Activated naive CD4-positive, alpha-beta T cell treated with anti-CD3 and anti-CD28 coated beads, Interleukin-2, amount 50 U/mL, for 24 hours (primary cell): Measurements from ENCODE around the gene ADCY1.

Source experiments
- H3K27ac Mint-ChIP-seq: one replicate; pipeline ENCODE4 v1.8.0; 2021; ENCODE audit warnings: mild to moderate bottlenecking, mixed read lengths
- H3K27me3 Mint-ChIP-seq: one replicate; pipeline ENCODE4 v1.8.0; 2021; ENCODE audit warnings: mixed read lengths
- H3K36me3 Mint-ChIP-seq: one replicate; pipeline ENCODE4 v1.8.0; 2021; ENCODE audit warnings: mixed read lengths
- H3K4me1 Mint-ChIP-seq: one replicate; pipeline ENCODE4 v1.8.0; 2021; ENCODE audit warnings: mixed read lengths
- H3K4me3 Mint-ChIP-seq: one replicate; pipeline ENCODE4 v1.8.0; 2021; ENCODE audit warnings: mild to moderate bottlenecking, mixed read lengths
- H3K9me3 Mint-ChIP-seq: one replicate; pipeline ENCODE4 v1.8.0; 2021; ENCODE audit warnings: mixed read lengths

ADCY1 gene

DNA sequence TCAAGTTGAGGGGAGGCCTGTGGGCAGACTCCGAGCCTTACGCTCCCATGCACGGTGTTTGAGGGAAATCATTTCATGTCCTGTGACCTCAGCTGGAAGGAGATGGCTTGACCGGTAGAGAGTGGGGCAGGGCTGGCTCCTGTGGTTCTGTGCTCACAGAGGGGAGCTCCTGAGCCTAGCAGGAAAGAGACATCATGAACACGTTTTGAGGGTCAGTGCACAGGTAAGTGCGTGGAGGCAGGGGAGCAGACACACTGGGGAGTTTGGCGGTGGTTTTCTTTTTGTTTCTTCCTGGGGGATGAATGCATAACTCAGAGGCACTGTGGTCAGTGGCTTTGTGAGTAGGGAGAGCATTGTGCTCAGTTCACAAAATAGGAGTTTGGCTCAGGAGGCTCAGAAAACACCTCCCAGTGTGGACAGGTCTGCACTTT is 22.5 kb downstream of the ADCY1 start:
- no peaks in the 10 kb centered on the region for H3K4me1 Mint-ChIP-seq
- no peak overlapping the region for H3K27ac Mint-ChIP-seq

DNA sequence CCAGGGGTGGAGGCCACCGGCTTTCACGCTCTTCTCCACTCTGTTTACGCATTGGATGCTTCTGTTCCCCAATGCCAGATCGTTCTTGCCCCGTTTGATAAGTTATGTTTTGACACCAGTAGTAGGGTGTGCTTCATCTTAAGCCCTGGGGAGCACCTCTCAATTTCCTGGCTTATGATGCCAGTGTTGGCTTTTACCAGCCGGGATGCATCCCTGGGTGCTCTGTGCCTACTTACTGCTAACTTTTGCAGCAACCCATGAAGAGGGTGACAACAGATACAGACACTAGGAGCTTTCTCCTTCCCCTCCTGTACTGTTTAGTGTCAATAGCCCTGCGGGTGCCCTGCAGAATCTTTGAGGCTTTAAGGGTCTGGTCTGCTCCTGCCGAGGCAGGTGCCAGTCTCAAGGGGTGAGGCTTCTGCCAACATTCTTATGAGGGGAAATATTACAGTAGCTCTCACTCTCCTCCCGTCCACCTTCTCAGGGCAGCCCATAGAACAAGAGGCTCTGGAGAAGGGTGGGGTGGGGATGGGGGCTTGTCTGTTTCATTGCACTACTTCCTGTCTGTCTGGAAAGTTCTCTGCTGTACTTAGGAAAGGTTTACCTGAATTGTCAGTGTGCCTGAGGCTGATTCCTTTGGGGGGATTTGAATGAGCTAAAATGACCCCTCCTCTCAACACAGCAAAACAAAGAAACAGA is 23.3 kb downstream of the ADCY1 start:
- no peak overlapping the region for H3K27ac Mint-ChIP-seq

More for the DNA sequence above, 22.5 kb downstream of the ADCY1 start:
- Mint-ChIP-seq H3K4me3 (no peak overlapping the region), H3K27me3 (no peaks in the 10 kb centered on the region), H3K36me3 (no peaks in the 10 kb centered on the region), H3K9me3 (no peaks in the 10 kb centered on the region)

DNA sequence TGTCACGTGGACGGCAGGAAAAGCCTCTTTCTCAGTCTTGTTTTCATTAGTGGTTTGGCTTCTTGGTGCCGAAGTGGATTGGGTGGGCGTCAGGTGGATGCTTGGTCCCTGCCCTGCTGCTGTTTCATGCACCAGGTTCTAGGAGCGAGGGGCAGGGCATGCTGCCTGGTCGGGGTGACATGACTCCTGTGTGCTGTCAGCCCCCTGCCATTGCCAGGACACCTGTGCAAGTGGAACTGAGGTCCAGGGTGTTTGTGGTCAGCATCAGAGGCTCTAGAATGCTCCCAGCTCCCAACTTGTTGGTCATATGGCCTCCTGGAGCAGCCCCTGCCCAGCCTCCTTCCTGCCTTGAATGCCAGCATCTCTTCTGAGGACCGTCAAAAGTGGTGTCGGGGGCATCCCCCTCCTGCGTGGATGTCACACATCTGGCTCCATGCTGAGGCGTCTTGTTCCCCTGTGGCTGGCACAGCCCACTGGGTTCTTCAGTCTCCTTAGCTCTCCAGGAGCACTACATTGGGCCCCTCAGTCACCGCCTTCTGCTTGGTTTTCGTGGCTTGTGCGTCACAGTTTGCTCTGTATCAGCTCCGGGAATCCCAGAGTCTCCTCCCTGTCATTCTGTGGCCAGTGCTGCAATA is 24.8 kb downstream of the ADCY1 start:
- Mint-ChIP-seq H3K4me1 (no peaks in the 10 kb centered on the region), H3K27ac (no peak overlapping the region), H3K27me3 (no peaks in the 10 kb centered on the region), H3K36me3 (no peaks in the 10 kb centered on the region), H3K4me3 (no peak overlapping the region), H3K9me3 (no peaks in the 10 kb centered on the region)

More for the DNA sequence above, 23.3 kb downstream of the ADCY1 start:
- H3K4me1 Mint-ChIP-seq = no peaks in the 10 kb centered on the region
- H3K4me3 Mint-ChIP-seq = no peak overlapping the region
- no peaks in the 10 kb centered on the region for H3K27me3 Mint-ChIP-seq
- H3K36me3 Mint-ChIP-seq = no peaks in the 10 kb centered on the region
- no peaks in the 10 kb centered on the region for H3K9me3 Mint-ChIP-seq

DNA sequence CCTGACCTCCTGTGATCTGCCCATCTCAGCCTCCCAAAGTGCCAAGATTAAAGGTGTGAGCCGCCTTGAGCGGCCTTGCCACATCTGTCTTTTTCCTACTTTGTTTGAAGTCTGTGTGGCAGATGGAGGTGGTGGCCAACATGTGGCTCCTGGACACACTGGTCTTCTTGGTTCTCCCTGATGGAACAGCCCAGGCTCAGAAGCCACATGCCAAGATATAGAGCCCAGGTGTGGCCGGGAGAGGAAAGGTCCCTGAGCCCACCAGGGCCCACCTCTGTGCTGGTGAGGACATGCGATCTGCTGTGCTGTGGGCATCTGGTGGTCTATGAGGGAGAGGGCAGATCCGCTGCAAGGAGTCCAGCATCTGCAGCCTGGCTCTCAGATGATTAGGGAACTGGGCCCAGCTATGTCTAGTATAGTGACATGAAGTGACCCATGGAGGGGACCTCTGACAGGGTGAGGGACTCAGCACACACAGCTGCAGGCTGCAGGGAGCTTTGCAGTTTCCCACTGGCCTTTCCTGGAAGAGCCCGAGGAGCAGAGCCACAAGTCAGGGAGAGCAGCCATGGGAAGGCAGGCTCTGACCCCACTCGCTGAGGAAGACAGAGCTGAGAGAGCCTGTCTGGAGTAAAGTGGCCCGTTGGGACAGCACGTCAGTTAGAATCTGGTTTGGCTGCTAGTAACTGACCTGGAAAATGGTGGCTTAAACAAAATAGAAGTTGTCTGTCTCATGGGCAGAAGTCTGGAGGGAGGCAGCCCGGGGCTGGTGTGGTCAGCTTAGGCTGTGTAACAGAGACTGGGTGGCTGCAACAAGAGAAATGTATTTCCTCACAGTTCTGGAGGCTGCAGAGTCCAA is 25.9 kb downstream of the ADCY1 start:
- Mint-ChIP-seq H3K36me3 (no peaks in the 10 kb centered on the region), H3K4me3 (no peak overlapping the region), H3K27me3 (no peaks in the 10 kb centered on the region), H3K9me3 (no peaks in the 10 kb centered on the region), H3K4me1 (no peaks in the 10 kb centered on the region), H3K27ac (no peak overlapping the region)

DNA sequence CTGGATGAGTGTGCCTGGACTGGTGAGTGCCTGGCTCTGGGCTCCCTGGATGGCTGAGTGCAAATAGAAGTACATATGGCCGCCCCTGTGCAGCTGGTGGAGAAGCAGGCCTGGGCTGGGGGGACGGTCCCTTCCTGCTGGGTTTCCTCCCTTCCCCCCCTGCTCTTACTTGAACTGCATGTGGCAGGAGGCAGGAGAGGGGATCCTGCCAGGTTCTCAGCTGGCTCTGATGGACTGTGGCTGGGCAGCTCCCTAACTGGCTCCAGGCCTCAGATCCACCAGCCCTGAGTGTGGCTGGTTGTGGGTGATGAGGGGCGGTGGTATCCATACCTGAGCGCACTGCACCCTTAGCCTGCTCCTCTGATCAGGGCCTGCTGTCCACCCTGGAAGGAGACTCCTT is 26.9 kb downstream of the ADCY1 start:
- Mint-ChIP-seq H3K4me3 (no peak overlapping the region), H3K27ac (no peak overlapping the region), H3K27me3 (no peaks in the 10 kb centered on the region), H3K9me3 (no peaks in the 10 kb centered on the region), H3K36me3 (no peaks in the 10 kb centered on the region), H3K4me1 (no peaks in the 10 kb centered on the region)

DNA sequence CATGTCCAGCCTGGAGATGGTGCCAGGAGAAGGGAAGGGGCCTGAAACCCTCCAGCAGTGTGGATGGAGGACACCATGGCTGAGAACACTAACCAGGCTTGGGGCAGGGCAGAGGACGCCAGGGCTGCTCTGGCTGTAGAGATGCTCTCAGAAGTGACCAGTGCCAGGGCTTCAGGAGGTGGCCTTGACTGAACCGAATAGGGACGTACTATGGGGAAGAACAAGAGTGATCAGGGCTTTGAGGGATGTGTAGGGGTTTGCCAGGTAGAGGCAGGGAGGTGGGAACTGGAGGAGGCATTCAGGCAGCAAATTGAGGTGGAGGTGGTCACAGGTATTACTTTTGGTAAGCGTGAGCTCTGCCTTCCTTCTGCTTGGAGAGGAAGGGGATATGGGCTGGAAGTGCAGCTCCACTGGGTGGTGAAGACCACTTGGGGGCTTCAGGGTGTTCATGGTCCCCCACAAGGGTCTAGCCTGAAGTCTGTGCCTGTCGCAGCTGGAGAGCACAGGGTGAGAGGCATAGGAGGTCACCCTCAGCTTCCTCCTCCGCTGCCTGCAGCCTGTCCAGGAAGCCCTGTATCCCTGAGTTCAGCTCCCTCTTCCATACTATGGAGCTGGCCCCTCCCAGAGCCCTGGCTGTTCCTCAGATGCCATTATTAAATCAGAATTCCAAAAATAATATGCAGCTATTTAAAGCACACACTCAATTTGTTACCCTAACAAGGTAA is 27.8 kb downstream of the ADCY1 start:
- no peak overlapping the region for H3K27ac Mint-ChIP-seq
- no peaks in the 10 kb centered on the region for H3K9me3 Mint-ChIP-seq
- H3K27me3 Mint-ChIP-seq = peaks cover 2% of the 10 kb centered on the region
- H3K4me1 Mint-ChIP-seq = no peaks in the 10 kb centered on the region
- no peak overlapping the region for H3K4me3 Mint-ChIP-seq
- H3K36me3 Mint-ChIP-seq = no peaks in the 10 kb centered on the region

DNA sequence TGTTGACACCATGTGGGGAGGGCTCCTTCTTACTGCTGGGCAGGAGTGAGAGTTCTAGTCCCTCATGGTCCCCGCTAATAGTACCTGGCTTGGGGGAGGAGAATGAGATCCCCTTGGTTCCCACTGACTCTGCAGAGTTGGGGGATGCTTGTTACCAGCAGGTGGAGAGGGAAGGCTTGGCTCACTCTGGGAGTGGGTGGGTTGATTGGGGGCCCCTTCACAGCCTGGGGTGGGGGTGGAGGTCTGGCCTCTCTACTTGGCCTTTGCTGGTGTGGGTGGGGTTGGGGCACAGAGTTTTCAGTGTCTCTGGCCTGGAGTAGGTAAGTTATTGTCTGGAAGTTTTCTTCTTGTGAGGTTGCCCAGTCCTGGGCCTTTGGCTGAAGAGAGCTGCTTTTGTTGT is 31.9 kb downstream of the ADCY1 start:
- no peaks in the 10 kb centered on the region for H3K4me1 Mint-ChIP-seq
- no peaks in the 10 kb centered on the region for H3K36me3 Mint-ChIP-seq
- no peaks in the 10 kb centered on the region for H3K9me3 Mint-ChIP-seq
- H3K4me3 Mint-ChIP-seq = no peak overlapping the region
- peaks cover 11% of the 10 kb centered on the region for H3K27me3 Mint-ChIP-seq
- no peak overlapping the region for H3K27ac Mint-ChIP-seq

DNA sequence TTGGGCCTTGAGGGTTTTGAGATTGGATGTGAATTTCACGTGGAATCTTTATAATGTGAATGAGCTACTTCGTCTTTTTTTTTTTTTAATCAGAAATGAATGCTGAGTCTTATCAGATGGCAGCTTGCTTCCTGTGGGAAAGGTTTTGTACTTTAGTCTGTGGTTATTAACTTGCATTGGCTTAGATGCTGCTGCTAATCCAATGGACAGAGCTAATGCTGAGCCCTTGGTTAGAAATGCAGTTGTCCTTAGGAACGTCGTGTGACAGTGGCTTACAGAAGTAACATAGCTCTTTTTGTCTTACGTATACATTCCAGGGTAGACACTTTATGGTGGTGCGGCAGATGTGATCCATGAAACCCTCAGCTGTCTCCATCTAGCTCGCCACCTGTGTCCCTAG is 32.8 kb downstream of the ADCY1 start:
- Mint-ChIP-seq H3K27me3 (peaks cover 11% of the 10 kb centered on the region), H3K36me3 (no peaks in the 10 kb centered on the region), H3K27ac (no peak overlapping the region), H3K9me3 (no peaks in the 10 kb centered on the region), H3K4me3 (no peak overlapping the region), H3K4me1 (no peaks in the 10 kb centered on the region)

DNA sequence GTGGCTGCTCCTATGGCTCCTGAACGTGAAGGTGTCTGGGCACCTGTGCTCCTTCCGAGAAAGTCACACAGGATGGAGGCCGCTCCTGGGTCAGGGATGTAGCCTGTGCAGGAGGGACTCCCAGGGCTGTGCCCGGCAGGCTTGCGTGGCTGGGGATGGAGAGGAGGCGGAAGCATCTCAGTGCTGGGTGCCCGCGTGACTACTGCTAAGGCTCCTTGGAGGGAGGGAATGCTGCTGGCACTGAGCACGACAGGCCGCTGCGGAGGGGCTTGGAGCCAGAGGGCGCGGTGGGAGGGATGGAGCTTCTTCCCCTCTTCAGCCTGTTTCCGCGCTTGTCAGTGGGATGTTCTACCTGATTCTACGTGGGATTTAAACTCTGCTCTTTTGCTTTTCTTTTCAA is 35.0 kb downstream of the ADCY1 start:
- no peak overlapping the region for H3K27ac Mint-ChIP-seq

DNA sequence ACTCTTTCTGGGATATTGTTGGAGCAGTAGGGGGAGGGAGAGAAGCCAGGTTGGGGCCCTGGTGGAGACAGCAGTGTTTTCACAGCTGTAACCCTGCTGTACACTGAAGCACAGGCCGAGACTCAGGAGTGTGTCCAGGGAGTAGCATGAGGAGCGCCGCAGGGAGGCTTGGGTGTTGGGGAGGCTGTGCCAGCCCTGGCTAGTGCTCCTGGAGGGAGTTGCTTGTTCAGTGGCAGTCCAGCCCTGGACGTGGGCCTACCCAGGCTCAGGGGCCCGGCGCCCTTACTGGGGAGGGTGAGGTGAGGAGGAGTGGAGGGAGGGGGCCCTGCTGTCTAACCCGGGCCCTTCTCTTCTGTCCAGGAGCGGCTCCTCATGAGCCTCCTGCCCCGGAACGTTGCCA is 35.9 kb downstream of the ADCY1 start:
- peaks cover 20% of the 10 kb centered on the region for H3K9me3 Mint-ChIP-seq
- peaks cover 13% of the 10 kb centered on the region for H3K27me3 Mint-ChIP-seq
- no peak overlapping the region for H3K4me3 Mint-ChIP-seq
- H3K4me1 Mint-ChIP-seq = no peaks in the 10 kb centered on the region
- H3K36me3 Mint-ChIP-seq = peaks cover 4% of the 10 kb centered on the region
- H3K27ac Mint-ChIP-seq = no peak overlapping the region

More for the DNA sequence above, 35.0 kb downstream of the ADCY1 start:
- no peak overlapping the region for H3K4me3 Mint-ChIP-seq
- H3K36me3 Mint-ChIP-seq = peaks cover 4% of the 10 kb centered on the region
- peaks cover 13% of the 10 kb centered on the region for H3K27me3 Mint-ChIP-seq
- no peaks in the 10 kb centered on the region for H3K4me1 Mint-ChIP-seq
- H3K9me3 Mint-ChIP-seq = peaks cover 11% of the 10 kb centered on the region

DNA sequence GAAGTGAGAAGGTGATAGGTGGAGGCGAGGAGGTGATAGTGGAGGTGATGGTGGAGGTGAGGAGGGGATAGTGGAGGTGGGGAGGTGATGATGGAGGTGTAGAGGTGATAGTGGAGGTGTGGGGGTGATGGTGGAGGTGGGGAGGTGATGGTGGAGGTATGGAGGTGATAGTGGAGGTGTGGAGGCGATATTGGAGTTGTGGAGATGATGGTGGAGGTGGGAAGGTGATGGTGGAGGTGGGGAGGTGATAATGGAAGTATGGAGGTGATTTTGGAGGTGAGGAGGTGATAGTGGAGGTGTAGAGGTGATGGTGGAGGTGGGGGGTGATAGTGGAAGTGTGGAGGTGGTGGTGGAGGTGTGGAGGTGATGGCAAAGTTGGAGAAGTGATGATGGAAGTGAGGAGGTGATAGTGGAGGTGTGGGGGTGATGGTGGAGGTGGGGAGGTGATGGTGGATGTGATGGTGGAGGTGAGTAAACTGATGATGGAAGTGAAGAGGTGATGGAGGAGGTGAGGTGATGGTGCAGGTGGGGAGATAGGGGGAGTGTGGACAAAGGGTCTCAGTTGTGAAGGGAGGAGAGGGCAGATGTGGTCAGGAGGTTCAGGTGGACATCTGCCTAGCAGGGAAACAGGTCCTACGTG is 36.6 kb downstream of the ADCY1 start:
- Mint-ChIP-seq H3K4me3 (no peak overlapping the region), H3K27ac (no peak overlapping the region), H3K4me1 (no peaks in the 10 kb centered on the region), H3K36me3 (peaks cover 5% of the 10 kb centered on the region), H3K9me3 (peaks cover 26% of the 10 kb centered on the region), H3K27me3 (peaks cover 13% of the 10 kb centered on the region)

DNA sequence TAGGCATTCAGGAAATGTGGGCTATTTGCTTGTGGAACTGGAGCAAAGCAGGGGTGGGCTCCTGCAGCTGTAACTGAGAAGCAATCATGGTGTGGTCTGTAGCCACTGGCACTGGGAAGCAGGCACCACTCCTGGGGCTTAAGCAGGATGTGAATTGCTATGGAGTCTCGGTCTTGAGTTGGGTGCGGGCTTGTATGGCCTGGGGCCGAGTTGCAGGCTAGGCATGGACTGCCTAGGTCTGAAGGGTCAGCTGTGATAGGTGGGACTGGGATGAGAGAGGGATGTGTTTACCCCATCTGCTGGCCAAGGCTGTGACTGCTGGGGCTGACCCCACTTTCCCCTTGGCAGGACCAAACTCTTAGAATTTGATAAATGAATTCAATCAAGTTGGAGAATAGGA is 43.0 kb downstream of the ADCY1 start:
- no peak overlapping the region for H3K27ac Mint-ChIP-seq
- H3K9me3 Mint-ChIP-seq = peaks cover 35% of the 10 kb centered on the region
- H3K27me3 Mint-ChIP-seq = peaks cover 2% of the 10 kb centered on the region
- H3K36me3 Mint-ChIP-seq = peaks cover 5% of the 10 kb centered on the region
- no peaks in the 10 kb centered on the region for H3K4me1 Mint-ChIP-seq
- H3K4me3 Mint-ChIP-seq = no peak overlapping the region

DNA sequence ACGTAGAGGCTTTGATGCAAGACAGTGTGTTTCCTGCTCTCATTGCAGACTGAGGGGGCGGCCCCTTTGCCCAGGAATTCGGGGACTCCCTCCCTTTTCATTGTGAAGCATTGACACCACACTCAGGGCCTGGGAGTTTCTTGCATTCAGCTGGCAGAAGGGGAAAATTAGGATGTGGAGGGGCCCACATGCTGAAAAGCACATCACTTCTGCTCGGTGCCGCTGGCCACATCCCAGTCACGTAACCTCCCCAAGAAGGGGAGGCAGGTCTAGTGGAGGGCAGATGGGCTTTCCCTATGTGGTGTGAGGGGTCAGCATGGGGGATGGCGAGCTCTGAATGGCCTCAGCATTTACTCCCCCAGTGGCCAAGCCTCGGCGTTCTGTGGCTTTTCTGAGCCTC is 47.9 kb downstream of the ADCY1 start:
- no peak overlapping the region for H3K4me3 Mint-ChIP-seq
- peaks cover 6% of the 10 kb centered on the region for H3K9me3 Mint-ChIP-seq
- H3K27ac Mint-ChIP-seq = no peak overlapping the region
- H3K4me1 Mint-ChIP-seq = no peaks in the 10 kb centered on the region
- H3K36me3 Mint-ChIP-seq = no peaks in the 10 kb centered on the region
- H3K27me3 Mint-ChIP-seq = no peaks in the 10 kb centered on the region

DNA sequence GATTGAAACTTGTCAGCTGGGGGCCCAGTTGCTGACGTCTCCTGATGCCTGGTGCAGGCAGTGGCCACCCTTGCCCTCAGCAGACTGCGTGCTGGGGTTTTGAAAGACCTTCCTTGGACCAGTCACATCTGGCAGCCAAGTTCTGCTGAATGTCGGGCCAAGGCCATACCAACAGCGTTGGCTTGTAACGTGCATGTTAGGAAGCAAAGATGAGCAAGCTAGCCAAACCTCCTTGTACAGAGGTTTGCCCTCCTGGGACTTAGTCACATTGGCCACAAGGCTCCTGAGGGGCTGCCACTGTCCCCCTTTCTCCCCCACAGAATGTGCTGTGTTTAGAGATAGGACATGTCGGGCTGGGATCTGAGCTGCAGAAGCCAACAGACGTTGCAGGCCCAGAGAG is 49.0 kb downstream of the ADCY1 start:
- Mint-ChIP-seq H3K4me1 (no peaks in the 10 kb centered on the region), H3K36me3 (no peaks in the 10 kb centered on the region), H3K27ac (no peak overlapping the region), H3K4me3 (no peak overlapping the region), H3K9me3 (peaks cover 6% of the 10 kb centered on the region), H3K27me3 (no peaks in the 10 kb centered on the region)

DNA sequence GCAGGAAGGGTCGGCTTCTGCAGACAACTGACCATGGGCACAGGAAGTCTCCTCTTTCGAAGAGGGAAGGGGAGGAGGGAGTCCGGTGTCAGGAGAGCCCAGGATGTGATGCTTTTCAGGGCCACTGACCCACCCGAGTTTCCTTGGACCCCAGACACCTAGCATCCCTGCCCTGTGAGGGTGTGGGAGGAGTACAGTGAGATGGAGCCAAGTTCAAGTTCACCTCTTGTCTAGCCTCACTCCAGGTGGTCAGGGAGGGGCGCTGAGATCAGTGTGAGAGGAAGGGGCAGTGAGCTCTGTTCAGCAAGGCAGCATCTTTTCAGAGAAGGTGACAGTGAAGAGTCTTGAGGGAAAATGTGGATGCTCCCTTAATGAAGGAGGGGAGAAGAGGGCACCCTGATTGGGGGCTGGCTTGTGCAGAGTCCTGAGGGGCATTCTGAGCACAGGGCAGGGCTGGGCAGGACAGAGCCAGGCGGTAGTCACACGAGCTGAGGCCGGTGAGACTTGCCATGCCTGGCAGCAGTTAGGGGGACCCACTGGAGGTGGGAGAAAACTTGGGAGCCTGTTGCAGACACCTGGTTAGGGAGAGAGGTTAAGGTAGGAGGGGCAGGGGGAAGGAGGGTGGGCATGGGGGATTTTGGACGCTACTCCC is 49.7 kb downstream of the ADCY1 start:
- Mint-ChIP-seq H3K4me1 (no peaks in the 10 kb centered on the region), H3K9me3 (peaks cover 6% of the 10 kb centered on the region), H3K36me3 (no peaks in the 10 kb centered on the region), H3K27me3 (no peaks in the 10 kb centered on the region), H3K4me3 (no peak overlapping the region), H3K27ac (no peak overlapping the region)
